Calu3 (cell line): ENCODE data around the gene BRD2. TPM values are rescaled to one million over a fixed set of nuclear protein-coding genes. Genes with fewer than 3 reads are reported as not detected.

ENCODE experiments used
- BruUV-seq: library from RNA; stranded (reverse); fragments of 400-500 nt; replicated peaks from 2 replicates; lab custom pipeline; 2021; lab: Mats Ljungman, UMichigan
- CTCF ChIA-PET: fragments of 300-600 bp; sonication (Branson Sonifier 250); formaldehyde crosslinking; loops from one replicate; lab custom pipeline; 2022; ENCODE audit warnings: antibody characterized with exemption; lab: Charles Lee
- DNase-seq: peaks from one replicate; pipeline ENCODE4 v3.0.0; 2022
- H3K27ac Mint-ChIP-seq: one replicate; pipeline ENCODE4 v1.8.0; 2022; ENCODE audit warnings: mixed read lengths; ENCODE audit not compliant: unreplicated experiment
- H3K27me3 Mint-ChIP-seq: one replicate; pipeline ENCODE4 v1.8.0; 2022; ENCODE audit warnings: mixed read lengths; ENCODE audit not compliant: unreplicated experiment
- H3K36me3 Mint-ChIP-seq: one replicate; pipeline ENCODE4 v1.8.0; 2022; ENCODE audit warnings: mild to moderate bottlenecking, moderate library complexity, mixed read lengths; ENCODE audit not compliant: insufficient read depth, unreplicated experiment
- H3K4me1 Mint-ChIP-seq: one replicate; pipeline ENCODE4 v1.8.0; 2022; ENCODE audit warnings: mild to moderate bottlenecking, low read depth, mixed read lengths; ENCODE audit not compliant: unreplicated experiment
- H3K4me3 Mint-ChIP-seq: one replicate; pipeline ENCODE4 v1.8.0; 2022; ENCODE audit warnings: mild to moderate bottlenecking, low read depth, moderate library complexity, mixed read lengths; ENCODE audit not compliant: unreplicated experiment
- H3K9me3 Mint-ChIP-seq: one replicate; pipeline ENCODE4 v1.8.0; 2022; ENCODE audit warnings: low read depth, mixed read lengths; ENCODE audit not compliant: unreplicated experiment
- intact Hi-C: fragments of 100-400 bp; cut with micrococcal nuclease; formaldehyde crosslinking; loops from one replicate; pipeline ENCODE4 v1.10.0; 2022; ENCODE audit not compliant: unreplicated experiment
- total RNA-seq: library from RNA; stranded (reverse); gene quantifications from 2 replicates; pipeline ENCODE4 v1.2.3, GENCODE V29; 2022
- TF ChIP-seq, protein P1 (sequence below): fragments of 200-600 bp; IDR thresholded peaks from one replicate; pipeline ENCODE4 v1.8.0; 2022; ENCODE audit warnings: antibody characterized with exemption; ENCODE audit not compliant: unreplicated experiment

BRD2 gene
- total RNA-seq, 1 experiment from 2014 or later = 356 TPM

DNA sequence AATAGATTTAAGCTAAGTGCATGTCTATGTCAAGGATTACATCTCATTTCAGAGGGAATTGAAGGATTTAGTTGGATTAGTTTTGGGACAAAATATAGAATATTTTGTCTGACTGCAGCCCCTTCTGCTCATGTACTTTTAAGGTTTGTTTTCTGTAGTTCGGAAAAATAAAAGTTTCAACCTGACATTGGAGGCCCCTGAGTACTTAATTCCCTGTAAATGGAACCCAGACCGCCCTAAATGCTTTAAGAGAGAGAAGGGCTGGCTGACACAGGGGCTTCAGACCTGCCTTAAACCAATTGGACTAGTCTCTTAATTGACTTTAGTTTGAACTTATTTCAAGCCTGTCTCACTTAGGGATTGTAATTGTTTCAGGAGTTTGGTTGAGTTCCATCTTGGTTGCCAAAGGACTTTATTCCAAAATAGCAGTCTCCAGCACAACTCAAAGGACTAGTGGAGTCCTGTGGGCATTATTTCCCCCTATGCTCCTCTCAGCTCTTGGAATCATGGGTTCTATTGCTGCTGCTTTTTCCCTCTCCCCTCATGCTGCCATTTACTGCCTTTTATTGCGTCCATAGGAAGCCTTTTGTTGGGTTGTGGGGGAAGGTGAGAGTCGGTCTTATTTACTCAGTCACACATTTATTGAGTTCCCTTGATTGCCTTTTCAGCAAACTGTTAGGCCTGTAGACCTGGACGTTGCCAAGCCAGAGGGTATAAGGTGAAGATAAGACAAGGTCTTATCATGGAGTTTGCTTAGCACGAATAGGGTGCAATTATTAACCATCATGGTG, 14.5 kb downstream of the BRD2 start:
- BruUV-seq = no TSS peak
- DNase-seq = no peak
- peaks cover 56% of the 10 kb centered on the region for H3K4me1 Mint-ChIP-seq
- no peak overlapping the region for H3K4me3 Mint-ChIP-seq
- H3K9me3 Mint-ChIP-seq = no peaks in the 10 kb centered on the region
- CTCF ChIA-PET = interaction anchor here (1.4 to 5.3 kb wide), 4 partner anchors 12 to 50 kb away, joined by 4 to 143 read pairs (median 49); partner anchors contain the start of genes BRD2 and HLA-DMA
- intact Hi-C loops = no loop called here
- peak overlapping the region; percentile 57 for H3K27ac Mint-ChIP-seq
- TF ChIP-seq, protein P1, sequence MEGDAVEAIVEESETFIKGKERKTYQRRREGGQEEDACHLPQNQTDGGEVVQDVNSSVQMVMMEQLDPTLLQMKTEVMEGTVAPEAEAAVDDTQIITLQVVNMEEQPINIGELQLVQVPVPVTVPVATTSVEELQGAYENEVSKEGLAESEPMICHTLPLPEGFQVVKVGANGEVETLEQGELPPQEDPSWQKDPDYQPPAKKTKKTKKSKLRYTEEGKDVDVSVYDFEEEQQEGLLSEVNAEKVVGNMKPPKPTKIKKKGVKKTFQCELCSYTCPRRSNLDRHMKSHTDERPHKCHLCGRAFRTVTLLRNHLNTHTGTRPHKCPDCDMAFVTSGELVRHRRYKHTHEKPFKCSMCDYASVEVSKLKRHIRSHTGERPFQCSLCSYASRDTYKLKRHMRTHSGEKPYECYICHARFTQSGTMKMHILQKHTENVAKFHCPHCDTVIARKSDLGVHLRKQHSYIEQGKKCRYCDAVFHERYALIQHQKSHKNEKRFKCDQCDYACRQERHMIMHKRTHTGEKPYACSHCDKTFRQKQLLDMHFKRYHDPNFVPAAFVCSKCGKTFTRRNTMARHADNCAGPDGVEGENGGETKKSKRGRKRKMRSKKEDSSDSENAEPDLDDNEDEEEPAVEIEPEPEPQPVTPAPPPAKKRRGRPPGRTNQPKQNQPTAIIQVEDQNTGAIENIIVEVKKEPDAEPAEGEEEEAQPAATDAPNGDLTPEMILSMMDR = no peak
- peaks cover 21% of the 10 kb centered on the region for H3K27me3 Mint-ChIP-seq
- peaks cover 53% of the 10 kb centered on the region for H3K36me3 Mint-ChIP-seq

DNA sequence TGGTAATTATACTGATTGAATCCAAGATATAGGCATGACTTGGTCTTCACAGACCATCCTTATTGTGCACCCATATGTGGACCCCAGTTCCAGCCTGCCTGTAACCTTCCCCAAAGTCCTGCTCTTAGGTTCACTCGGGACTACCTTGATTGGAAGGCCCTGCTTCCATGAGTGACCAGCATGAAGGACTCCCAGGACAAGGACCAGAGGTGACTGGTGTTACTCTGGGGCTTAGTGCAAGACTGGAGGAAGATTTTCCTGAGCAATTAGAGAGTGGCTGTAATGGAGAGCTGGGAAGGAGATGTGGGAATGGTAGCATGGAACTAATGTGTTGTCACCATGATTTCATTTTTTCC, 15.1 kb downstream of the BRD2 start:
- intact Hi-C loops = no loop called here
- peaks cover 47% of the 10 kb centered on the region for H3K36me3 Mint-ChIP-seq
- H3K27ac Mint-ChIP-seq = no peak overlapping the region
- no peak overlapping the region for H3K4me3 Mint-ChIP-seq
- no peaks in the 10 kb centered on the region for H3K9me3 Mint-ChIP-seq
- H3K27me3 Mint-ChIP-seq = peaks cover 26% of the 10 kb centered on the region
- CTCF ChIA-PET = interaction anchor here (1.3 to 5.3 kb wide), 8 partner anchors 12 to 189 kb away, joined by 6 to 143 read pairs (median 30); partner anchors contain the start of genes BRD2, HLA-DMA, HLA-DMB and TAP2
- BruUV-seq = no TSS peak
- peaks cover 50% of the 10 kb centered on the region for H3K4me1 Mint-ChIP-seq
- TF ChIP-seq, protein P1 = no peak
- DNase-seq = no peak

DNA sequence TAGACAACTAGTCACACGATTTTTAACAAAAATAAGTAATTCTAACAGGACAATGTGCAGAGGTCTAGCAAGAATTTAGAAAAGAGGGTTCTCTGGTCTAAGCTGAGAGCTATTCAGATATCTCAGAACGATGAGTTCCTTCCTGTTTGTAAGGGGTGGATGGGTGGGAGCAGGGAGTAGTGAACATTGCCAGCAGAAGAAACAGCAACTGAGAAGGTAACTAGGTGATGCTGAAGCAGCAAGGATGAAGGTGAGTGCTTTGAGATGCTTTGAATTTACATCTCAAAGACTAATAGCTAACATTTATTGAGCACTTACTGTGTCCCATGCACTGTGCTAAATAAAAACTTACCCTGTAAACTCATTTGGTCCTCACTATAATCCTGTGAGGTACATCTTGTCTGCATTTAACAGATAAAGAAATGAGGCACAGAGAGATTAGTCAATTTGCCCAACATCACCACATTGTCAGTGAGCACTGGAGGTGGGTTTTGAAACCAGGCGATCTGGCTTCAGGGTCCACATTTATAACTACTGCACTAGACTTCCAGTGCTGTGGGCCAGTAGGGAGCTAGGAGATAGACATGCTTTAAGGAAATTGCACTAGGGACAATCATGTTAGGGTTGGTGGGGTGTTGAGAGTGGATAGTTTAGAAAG, 15.7 kb downstream of the BRD2 start:
- DNase-seq = no peak
- Mint-ChIP-seq H3K4me3 (no peak overlapping the region), H3K9me3 (no peaks in the 10 kb centered on the region), H3K27ac (peak overlapping the region; percentile 9), H3K36me3 (peaks cover 41% of the 10 kb centered on the region), H3K4me1 (peaks cover 50% of the 10 kb centered on the region), H3K27me3 (peaks cover 28% of the 10 kb centered on the region)
- no TSS peak for BruUV-seq
- intact Hi-C loops = loop anchor here (1.0 kb wide), 2 partner anchors 51 to 99 kb away; no protein-coding TSS in a partner anchor
- TF ChIP-seq, protein P1 = no peak
- CTCF ChIA-PET = interaction anchor here (0.7 to 5.3 kb wide), 39 partner anchors 13 to 265 kb away, joined by 3 to 143 read pairs (median 6); partner anchors contain the start of genes BRD2, HLA-DMA, HLA-DMB and PSMB9

DNA sequence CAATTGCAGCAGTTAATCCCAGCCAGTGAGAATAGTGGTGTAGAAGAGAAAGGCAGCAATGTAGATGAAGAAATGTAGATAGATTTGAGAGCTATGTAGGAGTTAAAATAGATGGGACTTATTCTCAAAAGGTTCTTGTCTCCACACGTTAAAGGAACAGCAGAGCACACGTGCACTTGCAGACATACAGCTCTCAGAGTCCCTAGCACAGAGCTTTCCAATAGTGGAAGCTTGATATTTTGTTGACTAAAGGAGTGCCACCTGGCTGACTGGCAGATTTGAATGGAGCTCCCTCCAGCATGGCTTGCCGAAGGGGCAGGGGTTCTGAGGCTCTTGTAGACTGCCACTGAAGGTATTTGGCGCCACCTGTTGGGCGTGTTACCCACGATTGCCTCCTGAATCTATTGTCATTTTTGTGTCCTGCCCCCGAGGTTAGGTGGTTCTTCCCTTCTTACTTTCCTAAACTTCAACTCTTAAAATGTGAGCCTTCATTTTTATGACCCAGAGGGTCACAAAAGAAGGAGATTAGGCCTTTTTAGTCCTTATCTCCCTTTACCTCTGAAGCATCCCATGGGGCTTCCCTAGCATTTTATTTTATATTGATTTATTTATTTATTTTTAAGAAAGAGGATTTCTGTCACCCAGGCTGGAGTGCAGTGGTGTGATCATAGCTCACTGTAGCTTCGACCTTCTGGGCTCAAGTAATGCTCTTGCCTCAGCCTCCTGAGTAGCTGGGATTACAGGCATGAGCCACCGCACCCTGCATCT, 16.4 kb downstream of the BRD2 start:
- no TSS peak for BruUV-seq
- CTCF ChIA-PET = interaction anchor here (0.5 to 5.3 kb wide), 40 partner anchors 14 to 264 kb away, joined by 3 to 143 read pairs (median 6); partner anchors contain the start of genes BRD2, HLA-DMA, HLA-DMB and PSMB9
- TF ChIP-seq, protein P1 = peak; percentile 93
- peaks cover 34% of the 10 kb centered on the region for H3K36me3 Mint-ChIP-seq
- H3K4me3 Mint-ChIP-seq = no peak overlapping the region
- no peaks in the 10 kb centered on the region for H3K9me3 Mint-ChIP-seq
- intact Hi-C loops = loop anchor here (1.0 kb wide), 2 partner anchors 52 to 100 kb away; no protein-coding TSS in a partner anchor
- peaks cover 28% of the 10 kb centered on the region for H3K27me3 Mint-ChIP-seq
- H3K4me1 Mint-ChIP-seq = peaks cover 44% of the 10 kb centered on the region
- peak overlapping the region; percentile 9 for H3K27ac Mint-ChIP-seq
- DNase-seq = peak; percentile 97
